Body of pancreas (tissue), 4 donors: ENCODE data around the gene CSMD2. TPM values are rescaled to one million over a fixed set of nuclear protein-coding genes. Genes with fewer than 3 reads are reported as not detected.

Experiments
- ATAC-seq: fragments of 150-250 bp; one replicate; pipeline ENCODE4 v1.9.1; 2016
- DNase-seq, 4 donors: peaks; one replicate each; pipeline ENCODE4 v3.0.0-alpha.2; 2019
- H3K27ac ChIP-seq, 4 donors: fragments of 200-600 bp; sonication (generic); 1 replicate in 3 of 4; 2 replicates in 1 of 4; pipeline versions ENCODE4 v1.5.1 to v1.6.1; 2016 to 2019; ENCODE audit warnings: mild to moderate bottlenecking in 1 of 4, mixed read lengths in 1 of 4, moderate library complexity in 1 of 4
- H3K27me3 ChIP-seq, 2 donors: fragments of 200-600 bp; sonication (generic); one replicate each; pipeline ENCODE4 v1.6.0; 2016; ENCODE audit warnings: mild to moderate bottlenecking in 1 of 2
- H3K36me3 ChIP-seq, 2 donors: fragments of 200-600 bp; sonication (generic); replicated peaks in 1 of 2; 2 replicates each; pipeline ENCODE4 v1.5.1; 2016; ENCODE audit warnings: low read depth in 2 of 2; ENCODE audit not compliant: insufficient read depth in 1 of 2
- H3K4me1 ChIP-seq: fragments of 200-600 bp; sonication (generic); one replicate; pipeline ENCODE4 v1.6.0; 2016
- H3K4me3 ChIP-seq, 2 donors: fragments of 200-600 bp; sonication (generic); 1 replicate in 1 of 2; 2 replicates in 1 of 2; pipeline ENCODE4 v1.5.1; 2016 to 2019
- H3K9me3 ChIP-seq, 3 donors: fragments of 200-600 bp; sonication (generic); 1 replicate in 2 of 3; 2 replicates in 1 of 3; pipeline ENCODE4 v1.5.1; 2016
- POLR2A ChIP-seq, 3 donors: fragments of 450-650 bp; IDR thresholded peaks; one replicate each; pipeline ENCODE4 v1.6.1; 2016; ENCODE audit warnings: antibody characterized with exemption in 3 of 3, mild to moderate bottlenecking in 2 of 3
- WGBS, 2 donors: methylation state at CpG; one replicate each; pipeline ENCODE4 v1.1.5; 2017; 5-methylcytosine and 5-hydroxymethylcytosine counted together
- intact Hi-C: fragments of 100-400 bp; cut with DNase I; formaldehyde crosslinking; loops from one replicate; pipeline ENCODE4 v1.15.1; 2023
- total RNA-seq, 2 donors: library from RNA; depleted of rRNA; stranded (reverse); fragments of >200 nt; gene quantifications; one replicate each; pipeline ENCODE4 v1.1.0, GENCODE V29; 2016
- TF ChIP-seq, protein P1 (sequence below), 7 experiments: fragments of 450-650 bp in 4 of 7; fragments of 200-600 bp in 3 of 7; sonication (generic) in 3 of 7; IDR thresholded peaks; one replicate each; pipeline ENCODE4 v1.5.1; 2016 to 2019; ENCODE audit warnings: antibody characterized with exemption in 7 of 7

The CSMD2 gene
- total RNA-seq, 2 donors from 2014 or later = 0.26 to 0.33 TPM

- intact Hi-C loops = no loop called here
- WGBS, 2 donors = 48 to 57% methylated on average over 3 to 4 of the region's 4 CpGs
- DNase-seq (no peak), ATAC-seq (no peak)
- Histone ChIP-seq H3K27me3 (no peaks in the 10 kb centered on the region), H3K4me3 (no peak overlapping the region), H3K4me1 (no peaks in the 10 kb centered on the region), H3K36me3 (no peaks in the 10 kb centered on the region), H3K27ac (no peak overlapping the region), H3K9me3 (no peaks in the 10 kb centered on the region)
- TF ChIP-seq POLR2A (IDR thresholded peaks at IDR 0.05) = no peak
- TF ChIP-seq, protein P1, sequence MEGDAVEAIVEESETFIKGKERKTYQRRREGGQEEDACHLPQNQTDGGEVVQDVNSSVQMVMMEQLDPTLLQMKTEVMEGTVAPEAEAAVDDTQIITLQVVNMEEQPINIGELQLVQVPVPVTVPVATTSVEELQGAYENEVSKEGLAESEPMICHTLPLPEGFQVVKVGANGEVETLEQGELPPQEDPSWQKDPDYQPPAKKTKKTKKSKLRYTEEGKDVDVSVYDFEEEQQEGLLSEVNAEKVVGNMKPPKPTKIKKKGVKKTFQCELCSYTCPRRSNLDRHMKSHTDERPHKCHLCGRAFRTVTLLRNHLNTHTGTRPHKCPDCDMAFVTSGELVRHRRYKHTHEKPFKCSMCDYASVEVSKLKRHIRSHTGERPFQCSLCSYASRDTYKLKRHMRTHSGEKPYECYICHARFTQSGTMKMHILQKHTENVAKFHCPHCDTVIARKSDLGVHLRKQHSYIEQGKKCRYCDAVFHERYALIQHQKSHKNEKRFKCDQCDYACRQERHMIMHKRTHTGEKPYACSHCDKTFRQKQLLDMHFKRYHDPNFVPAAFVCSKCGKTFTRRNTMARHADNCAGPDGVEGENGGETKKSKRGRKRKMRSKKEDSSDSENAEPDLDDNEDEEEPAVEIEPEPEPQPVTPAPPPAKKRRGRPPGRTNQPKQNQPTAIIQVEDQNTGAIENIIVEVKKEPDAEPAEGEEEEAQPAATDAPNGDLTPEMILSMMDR (IDR thresholded peaks at IDR 0.05) = no peak
Observed at GRCh38 chr1:33792216-33792615, 372.8 kb downstream of the CSMD2 start.

DNA sequence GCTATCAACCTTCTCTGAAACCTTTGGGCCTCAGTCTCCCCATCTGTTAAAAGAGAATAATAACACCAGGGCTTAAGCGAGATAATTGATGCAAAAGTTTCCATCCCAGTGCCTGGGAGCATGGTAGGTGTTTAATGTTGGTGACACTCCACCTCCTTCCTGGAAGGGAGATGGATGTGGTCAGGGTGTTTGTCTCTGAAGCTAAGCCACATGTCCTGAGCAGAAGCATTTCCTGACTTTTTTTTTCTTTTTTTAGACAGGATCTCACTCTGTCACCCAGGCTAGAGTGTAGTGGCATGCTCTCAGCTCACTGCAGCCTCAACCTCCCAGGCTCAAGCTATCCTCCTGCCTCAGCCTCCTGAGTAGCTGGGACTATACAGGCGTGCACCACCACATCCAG lies 373.8 kb downstream of the CSMD2 start:
- no peaks in the 10 kb centered on the region for H3K36me3 ChIP-seq
- no peak overlapping the region for H3K4me3 ChIP-seq
- intact Hi-C loops = no loop called here
- TF ChIP-seq POLR2A (IDR thresholded peaks at IDR 0.05) = no peak
- TF ChIP-seq, protein P1 (IDR thresholded peaks at IDR 0.05) = no peak
- DNase-seq = no peak
- H3K27me3 ChIP-seq = no peaks in the 10 kb centered on the region
- ATAC-seq = no peak
- 84 to 92% methylated on average over 2 of the region's 2 CpGs for WGBS, 2 donors
- no peaks in the 10 kb centered on the region for H3K9me3 ChIP-seq
- no peak overlapping the region for H3K27ac ChIP-seq
- no peaks in the 10 kb centered on the region for H3K4me1 ChIP-seq

- H3K27me3 ChIP-seq = no peaks in the 10 kb centered on the region
- DNase-seq (no peak), ATAC-seq (no peak)
- no peak for TF ChIP-seq POLR2A (IDR thresholded peaks at IDR 0.05)
- TF ChIP-seq, protein P1 (IDR thresholded peaks at IDR 0.05) = no peak
- intact Hi-C loops = no loop called here
- no peaks in the 10 kb centered on the region for H3K4me1 ChIP-seq
- no peaks in the 10 kb centered on the region for H3K9me3 ChIP-seq
- H3K27ac ChIP-seq = no peak overlapping the region
- 57 to 64% methylated on average over 1 of the region's 1 CpG for WGBS, 2 donors
- H3K4me3 ChIP-seq = no peak overlapping the region
- no peaks in the 10 kb centered on the region for H3K36me3 ChIP-seq
Observed at GRCh38 chr1:33790577-33790976, 374.5 kb downstream of the CSMD2 start.

DNA sequence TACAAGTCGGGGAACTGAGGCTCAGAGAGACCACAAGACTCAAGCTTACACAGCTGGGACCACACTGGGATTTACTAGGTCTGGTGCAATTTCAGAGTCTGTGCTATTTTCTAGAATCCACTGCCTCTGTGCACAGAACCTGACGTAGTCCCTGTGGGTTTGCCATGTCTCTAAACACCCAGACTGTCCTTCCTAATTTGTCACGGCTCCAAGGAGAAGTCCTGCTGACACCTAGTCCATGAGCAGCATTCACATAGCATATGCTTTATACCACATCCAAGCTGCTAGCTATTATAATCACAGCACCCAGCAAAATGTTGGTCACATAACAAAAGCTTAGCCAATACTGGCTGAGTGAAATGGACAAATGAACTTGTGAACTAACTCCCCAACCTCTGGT lies 380.2 kb downstream of the CSMD2 start:
- Histone ChIP-seq H3K36me3 (no peaks in the 10 kb centered on the region), H3K4me1 (no peaks in the 10 kb centered on the region), H3K27ac (no peak overlapping the region), H3K9me3 (no peaks in the 10 kb centered on the region), H3K4me3 (no peak overlapping the region), H3K27me3 (no peaks in the 10 kb centered on the region)
- 73 to 75% methylated on average over 3 of the region's 3 CpGs for WGBS, 2 donors
- intact Hi-C loops = no loop called here
- ATAC-seq = no peak
- TF ChIP-seq POLR2A (IDR thresholded peaks at IDR 0.05) = no peak
- TF ChIP-seq, protein P1 (IDR thresholded peaks at IDR 0.05) = no peak
- no peak for DNase-seq

- 62 to 76% methylated on average over 7 of the region's 7 CpGs for WGBS, 2 donors
- TF ChIP-seq, protein P1 (IDR thresholded peaks at IDR 0.05) = no peak
- no peak for TF ChIP-seq POLR2A (IDR thresholded peaks at IDR 0.05)
Observed at GRCh38 chr1:33782776-33783175, 382.3 kb downstream of the CSMD2 start.

More at GRCh38 chr1:33782776-33783175, 382.3 kb downstream of the CSMD2 start:
- DNase-seq (no peak), ATAC-seq (no peak)
- H3K9me3 ChIP-seq = no peaks in the 10 kb centered on the region
- H3K36me3 ChIP-seq = no peaks in the 10 kb centered on the region
- intact Hi-C loops = no loop called here
- H3K27me3 ChIP-seq = no peaks in the 10 kb centered on the region
- no peaks in the 10 kb centered on the region for H3K4me1 ChIP-seq
- H3K27ac ChIP-seq = no peak overlapping the region
- H3K4me3 ChIP-seq = no peak overlapping the region
